GM19035 (cell line): Measurements from ENCODE around the gene NME1.
"Not testable (repeated sequence)": the region's sequence is repeated elsewhere in the genome, so short reads cannot be mapped to it uniquely, and the experiment has no call there.

ENCODE experiments used
- ATAC-seq: cut with Tn5 transposase; IDR thresholded peaks from one replicate; pipeline ENCODE4 v1.9.1; 2021; ENCODE audit not compliant: unreplicated experiment

The NME1 gene

DNA sequence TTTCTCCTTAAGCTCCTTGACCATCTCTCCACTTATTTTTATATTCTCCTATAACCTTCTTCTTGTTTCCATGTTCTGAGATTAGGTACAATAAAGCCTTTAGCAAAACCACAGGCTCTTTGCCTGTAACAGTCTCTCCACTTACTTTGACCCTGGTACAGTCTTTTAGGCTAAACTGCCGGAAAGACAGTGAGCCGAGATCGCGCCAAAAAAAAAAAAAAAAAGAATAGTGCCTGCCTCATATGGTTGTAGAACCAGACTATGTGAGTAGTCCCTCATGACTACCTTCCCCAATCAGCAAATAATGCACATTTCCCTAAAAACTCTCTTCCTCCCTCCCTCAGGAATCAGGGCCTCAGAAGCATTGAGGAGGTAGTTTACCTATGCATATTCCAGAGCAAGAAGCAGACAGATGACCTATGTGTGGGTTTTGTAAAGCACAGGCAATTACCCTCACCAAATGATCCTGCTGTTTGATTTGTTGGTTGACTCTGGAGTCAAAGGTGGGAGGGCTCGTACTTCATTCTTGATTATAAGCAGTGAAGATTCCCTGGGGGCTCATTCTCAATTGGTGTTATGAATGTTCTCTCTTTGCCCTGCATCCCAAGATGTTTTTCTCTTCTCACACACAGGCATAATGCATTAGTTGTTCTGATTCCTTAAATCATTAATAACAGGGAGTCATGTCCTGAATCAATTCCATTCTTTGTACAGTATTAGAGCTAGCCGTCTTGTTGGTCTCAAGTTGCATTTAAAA, 8.9 kb upstream of the NME1 start:
- ATAC-seq = no peak

DNA sequence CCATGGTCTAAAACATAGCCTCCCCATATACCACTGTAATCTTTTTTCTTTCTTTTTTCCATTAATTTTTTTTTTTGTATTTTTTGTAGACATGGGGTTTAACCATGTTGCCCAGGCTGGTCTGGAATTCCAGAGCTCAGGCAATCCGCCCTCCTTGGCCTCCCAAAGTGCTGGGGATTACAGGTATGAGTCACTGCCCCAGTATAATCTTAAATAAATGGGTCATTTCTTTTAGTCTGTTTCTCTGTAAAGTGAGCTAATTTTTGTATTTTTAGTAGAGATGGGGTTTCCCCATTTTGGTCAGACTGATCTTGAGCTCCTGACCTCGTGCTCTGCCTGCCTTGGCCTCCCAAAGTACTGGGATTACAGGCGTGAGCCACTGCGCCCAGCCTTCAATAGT, 5.7 kb upstream of the NME1 start:
- ATAC-seq = no peak

DNA sequence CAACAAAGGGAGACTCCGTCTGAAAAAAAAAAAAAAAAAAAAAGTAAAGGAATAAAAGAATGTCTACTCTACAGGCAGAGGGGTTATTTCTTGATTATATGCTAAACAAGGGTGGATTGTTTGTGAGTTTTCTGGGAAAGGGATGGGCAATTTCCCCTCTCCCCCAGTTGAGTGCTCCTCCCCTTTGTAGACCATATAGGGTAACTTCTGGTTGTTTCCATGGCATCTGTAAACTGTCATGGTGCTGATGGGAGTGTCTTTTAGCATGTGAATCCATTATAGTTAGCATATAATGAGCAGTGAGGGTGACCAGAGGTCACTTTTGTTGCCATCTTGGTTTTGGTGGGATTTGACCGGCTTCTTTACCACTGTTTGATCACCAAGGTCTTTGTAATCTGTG, 4.2 kb upstream of the NME1 start:
- ATAC-seq = no peak

DNA sequence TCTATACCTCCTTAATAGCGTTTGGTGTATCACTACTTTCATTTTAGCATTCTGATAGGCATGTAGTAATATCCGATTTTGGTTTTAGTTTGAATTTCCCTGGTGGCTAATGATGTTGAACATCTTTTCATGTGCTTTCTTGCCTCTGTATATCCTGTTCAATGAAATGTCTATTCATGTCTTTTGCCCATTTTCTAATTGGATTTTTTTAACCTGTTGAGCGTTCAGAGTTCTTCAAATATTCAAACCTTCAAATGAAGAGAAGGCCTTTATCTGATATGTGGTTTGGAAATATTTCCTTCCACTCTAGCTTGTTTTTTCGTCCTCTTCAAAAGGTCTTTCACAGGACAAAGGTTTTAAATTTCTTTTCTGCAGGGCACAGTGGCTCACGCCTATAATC, 2.4 kb upstream of the NME1 start:
- no peak for ATAC-seq

DNA sequence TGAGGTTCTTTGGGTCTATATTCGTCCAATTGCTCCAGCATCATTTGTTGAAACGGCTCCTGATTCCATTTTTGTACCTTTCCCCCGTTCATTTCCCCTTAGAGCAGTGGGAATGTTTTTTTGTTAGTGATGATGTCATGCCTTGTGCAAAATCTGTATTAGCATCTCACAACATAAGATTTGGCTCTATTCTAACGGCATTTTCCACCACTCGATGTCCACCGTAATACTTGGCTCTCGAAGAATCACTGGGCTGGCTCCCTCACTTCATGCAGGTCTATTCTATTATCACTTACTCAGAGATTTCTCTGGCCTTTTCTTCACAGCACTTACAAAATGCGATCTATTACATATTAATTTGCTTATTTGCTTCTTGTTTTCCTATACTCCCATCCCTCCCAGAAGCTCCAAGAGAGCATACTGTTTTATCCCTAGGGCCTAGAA, 571 bp upstream of the NME1 start:
- no peak for ATAC-seq

DNA sequence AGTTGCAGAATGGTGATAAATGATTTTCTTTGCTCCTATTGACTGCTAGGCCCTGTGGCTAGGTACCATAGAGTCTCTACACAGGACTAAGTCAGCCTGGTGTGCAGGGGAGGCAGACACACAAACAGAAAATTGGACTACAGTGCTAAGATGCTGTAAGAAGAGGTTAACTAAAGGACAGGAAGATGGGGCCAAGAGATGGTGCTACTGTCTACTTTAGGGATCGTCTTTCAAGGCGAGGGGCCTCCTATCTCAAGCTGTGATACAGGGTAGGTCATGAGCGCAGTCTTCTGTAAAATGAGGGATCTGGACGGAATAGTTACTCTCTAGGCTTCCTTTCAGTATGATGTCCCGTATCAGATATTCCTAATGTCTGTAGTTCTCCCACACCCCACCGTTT, 817 bp downstream of the NME1 start:
- no peak for ATAC-seq

DNA sequence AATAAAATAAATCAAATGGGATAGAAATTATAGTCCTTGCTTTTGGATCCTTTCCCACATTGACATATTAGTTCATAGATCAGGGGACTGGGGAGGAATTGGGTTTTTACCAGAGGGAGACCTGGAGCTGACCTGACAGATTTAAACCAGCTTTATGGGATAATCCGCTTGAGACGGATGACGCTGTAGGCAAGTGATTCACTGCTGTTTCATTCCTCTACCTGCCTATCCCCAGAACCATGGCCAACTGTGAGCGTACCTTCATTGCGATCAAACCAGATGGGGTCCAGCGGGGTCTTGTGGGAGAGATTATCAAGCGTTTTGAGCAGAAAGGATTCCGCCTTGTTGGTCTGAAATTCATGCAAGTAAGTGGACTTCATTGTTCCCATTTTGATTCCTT, 2.1 kb downstream of the NME1 start:
- no peak for ATAC-seq

DNA sequence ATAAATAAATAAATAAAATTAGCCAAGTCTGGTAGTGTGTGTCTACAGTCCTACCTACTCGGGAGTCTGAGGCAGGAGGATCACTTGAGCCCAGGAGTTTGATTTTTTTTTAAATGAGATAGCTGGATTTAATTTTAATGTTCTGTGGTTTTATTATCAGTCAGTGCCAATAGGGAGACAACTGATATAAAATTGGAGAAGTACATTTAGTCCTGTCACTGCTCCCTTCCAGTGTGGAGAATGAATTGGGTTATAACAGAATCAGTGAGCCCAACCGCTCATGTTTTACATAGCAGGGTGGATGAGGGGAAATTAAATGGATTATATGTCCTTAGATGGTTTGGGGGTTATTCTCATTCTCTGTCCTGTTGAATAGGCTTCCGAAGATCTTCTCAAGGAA, 6.2 kb downstream of the NME1 start:
- ATAC-seq = no peak

DNA sequence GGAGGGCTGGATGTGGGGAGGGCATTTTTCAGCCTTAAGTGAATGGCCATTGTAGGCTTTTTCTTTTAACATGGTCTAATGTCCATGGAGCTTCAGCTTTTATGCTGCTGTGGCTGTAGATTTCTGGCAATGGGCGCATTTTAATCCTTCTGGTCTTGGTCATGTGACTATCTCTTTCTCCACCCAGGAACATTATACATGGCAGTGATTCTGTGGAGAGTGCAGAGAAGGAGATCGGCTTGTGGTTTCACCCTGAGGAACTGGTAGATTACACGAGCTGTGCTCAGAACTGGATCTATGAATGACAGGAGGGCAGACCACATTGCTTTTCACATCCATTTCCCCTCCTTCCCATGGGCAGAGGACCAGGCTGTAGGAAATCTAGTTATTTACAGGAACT, 8.2 kb downstream of the NME1 start:
- ATAC-seq = no peak

DNA sequence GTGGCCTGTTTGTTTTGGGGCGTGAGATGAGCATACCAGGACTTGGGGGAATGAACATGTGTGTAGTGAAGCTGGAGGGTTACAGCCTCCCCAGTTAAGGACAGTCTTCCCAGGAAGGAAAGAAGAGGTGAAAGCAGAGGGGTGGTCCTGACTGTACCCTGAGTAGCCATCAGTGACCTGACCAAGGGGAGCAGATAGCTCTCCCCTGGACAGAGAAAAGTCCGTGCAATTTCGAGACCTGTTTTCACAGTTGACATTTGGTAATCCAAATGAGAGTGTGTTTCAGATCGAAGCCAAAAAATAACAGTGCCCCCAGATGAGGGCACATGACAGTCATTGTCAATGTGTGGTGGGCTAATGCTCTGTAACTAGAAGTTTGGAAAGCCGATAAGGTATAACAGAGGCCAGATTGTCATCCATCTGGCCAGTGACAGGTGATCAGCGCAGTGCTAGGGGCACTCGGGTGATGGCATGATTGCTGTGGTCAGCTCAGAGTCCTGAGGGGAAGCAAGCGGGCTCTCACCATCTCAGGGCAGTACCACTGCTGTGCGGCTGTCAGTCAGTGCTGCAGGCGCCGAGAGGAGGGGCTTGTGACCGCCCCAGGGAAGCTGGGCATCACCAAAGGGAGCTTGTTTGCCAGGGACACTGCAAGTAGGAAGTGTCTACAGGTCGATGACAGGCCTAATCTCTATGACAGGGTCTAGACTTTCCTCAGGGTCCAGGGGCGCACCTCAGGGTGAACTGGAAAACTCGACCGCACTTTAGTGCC, 11.7 kb downstream of the NME1 start:
- ATAC-seq = no peak

DNA sequence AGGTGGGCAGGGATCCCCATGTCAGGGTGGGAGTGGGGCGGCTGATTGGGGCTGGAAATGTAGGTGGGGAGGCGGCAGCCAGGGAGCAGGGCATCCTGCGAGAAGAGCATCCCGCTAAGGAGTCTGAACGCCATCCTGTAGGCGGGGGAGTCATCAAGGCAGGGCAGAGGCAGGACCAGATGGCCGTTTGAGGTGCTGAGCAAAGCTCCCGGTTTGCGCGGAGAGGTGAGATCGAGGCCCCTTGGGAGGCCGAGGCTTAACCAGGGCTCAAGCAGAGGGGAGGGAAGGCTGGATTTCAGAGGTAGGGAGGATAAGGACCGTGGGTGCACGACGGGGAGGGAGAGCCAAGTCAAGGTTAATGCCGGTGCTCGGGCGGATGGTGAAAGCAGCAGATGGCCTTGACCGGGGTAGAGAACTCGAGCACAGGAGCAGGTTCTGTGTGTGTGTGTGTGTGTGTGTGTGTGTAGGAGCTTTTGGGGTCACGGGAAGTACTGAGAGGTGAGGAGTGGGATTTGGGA, 12.4 kb downstream of the NME1 start:
- ATAC-seq = peak; percentile 15

DNA sequence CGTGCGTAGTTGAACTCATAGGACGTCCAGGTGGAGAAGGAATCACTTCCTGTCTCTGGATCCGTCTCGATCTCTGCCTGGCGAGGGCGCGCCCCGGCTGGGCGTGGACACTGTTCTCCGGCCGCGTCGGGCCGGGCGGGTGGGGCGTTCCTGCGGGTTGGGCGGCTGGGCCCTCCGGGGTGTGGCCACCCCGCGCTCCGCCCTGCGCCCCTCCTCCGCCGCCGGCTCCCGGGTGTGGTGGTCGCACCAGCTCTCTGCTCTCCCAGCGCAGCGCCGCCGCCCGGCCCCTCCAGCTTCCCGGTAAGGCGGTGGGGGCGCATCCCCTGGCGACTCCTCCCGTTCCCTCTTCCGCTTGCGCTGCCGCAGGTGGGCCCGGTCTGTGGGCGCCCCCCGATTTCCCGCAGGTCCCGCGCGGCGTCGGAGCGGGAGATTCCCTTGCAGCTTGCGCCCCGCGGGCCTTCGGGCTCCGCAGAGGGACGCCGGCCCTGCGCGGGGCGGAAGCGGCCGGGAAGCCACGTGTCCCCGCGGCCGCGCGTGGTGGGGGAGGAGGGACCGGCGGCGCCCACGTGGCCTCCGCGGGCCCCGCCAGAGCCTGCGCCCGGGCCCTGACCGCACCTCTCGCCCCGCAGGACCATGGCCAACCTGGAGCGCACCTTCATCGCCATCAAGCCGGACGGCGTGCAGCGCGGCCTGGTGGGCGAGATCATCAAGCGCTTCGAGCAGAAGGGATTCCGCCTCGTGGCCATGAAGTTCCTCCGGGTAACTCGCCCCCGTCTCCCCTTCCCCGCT, 13.0 kb downstream of the NME1 start, which contains the start of gene NME2:
TSS of gene NME2 (plus strand) at position 214 of the 789 bp plus-strand sequence. CDS start at position 634, 420 bp downstream.
- peak; percentile 90 for ATAC-seq

DNA sequence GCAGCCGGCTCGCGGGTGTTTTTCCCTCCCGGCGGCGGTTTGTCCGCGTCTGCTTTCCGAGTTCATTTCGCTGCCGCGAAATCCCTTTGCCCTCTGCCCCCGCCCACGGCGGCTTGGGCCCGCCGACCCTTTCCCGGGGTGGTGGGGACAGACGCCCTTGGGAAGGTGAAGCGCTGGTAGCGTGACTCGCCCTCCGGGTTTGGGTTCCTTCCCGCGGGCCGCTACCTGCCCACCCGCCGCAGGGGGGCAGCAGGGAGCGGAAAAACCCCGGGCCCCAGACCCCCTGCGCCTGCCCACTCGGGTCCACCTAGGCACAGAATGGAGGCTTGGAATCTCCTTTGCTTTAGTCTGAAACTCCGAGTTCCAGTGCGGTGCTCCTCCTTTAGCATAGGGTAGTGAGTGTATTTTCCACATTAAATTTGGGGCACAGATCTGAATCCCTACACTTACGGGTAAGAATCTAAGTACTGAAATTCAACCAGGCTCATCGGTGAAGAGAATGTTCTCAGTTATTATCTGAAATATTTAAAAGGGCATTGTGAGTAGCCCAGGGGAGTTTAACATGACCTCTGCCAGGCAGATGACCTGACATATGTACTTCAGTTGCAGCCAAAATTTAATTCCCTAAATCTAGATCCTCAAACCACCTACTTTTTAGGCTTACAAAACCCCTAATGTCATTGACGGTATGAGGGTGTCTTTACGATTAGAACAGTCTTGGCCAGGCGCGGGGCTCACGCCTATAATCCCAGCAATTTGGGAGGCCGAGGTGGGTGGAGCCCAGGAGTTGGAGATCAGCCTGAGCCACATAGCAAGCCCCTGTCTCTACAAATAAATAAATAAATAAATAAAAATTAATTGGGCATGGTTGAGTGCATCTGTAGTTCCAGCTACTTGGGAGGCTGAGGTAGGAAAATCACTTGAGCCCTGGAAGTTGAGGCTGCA, 13.9 kb downstream of the NME1 start:
- peak; percentile 50 for ATAC-seq

DNA sequence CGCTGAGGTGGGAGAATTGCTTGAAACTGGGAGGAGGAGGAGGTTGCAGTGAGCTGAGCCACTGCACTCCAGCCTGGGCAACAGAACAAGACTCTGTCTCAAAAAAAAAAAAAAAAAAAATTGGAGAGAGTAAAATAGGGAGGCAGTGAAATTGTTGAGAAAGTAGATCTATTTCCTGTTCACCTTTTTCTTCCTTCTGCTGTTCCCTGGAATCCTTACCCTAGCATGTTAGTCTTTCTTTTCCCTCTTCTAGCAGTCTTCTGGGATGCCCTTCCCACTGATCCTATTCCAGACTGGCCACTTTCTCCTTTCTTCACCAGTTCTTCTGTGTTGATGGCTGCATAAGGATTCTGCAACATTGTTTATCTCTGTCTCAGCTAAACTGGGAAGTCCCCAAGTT, 16.0 kb downstream of the NME1 start:
- no peak for ATAC-seq

DNA sequence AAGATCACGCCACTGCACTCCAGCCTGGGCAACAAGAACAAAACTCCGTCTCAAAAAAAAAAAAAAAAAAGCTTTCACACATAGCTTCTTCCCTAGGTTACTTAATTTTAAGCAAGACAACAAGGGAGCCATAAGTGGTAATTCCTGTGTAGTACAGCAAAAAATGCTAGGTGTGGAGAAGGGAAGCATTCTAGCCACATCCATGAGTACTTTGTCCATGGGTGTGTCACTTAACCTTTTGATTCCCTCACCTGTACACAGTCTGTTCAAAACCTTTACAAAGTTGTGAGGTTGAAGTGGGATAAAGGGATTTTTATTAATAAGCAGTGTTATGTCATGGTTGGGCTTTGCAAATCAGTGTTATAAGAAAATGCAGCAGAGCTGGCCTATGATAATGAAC, 17.4 kb downstream of the NME1 start:
- no peak for ATAC-seq

DNA sequence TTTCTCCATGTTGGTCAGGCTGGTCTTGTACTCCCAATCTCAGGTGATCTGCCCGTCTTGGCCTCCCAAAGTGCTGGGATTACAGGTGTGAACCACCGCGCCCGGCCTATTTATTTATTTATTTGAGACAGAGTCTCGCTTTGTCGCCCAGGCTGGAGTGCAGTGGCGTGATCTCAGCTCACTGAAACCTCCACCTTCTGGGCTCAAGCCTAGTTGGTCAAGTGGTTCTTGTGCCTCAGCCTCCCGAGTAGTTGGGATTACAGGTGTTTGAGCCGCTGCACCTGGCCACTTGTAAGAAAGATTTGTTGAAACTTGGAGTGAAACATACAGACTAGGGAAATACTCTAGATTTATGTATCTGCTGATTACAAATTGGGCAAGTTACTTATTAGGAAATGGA, 18.7 kb downstream of the NME1 start:
- ATAC-seq = not testable (repeated sequence)

DNA sequence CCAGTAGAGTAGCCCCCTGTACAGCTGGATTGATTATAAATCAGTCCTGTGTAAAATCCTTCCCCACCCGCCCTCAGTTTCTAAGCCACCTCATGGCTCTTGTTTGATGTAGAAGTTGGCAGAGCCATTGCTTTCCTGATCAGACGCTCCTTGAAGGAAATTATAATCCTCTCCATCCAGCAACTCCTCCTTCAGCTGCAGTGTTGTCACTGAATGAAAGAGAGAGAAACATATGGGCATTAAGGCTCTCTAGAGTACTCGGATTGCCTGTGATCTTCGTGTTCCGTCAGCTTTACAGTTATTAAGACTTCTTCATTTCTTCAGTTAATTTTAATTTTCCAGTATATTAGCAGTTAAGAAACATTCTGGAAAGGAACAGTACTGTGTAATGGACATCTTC, 27.1 kb downstream of the NME1 start:
- ATAC-seq = no peak

DNA sequence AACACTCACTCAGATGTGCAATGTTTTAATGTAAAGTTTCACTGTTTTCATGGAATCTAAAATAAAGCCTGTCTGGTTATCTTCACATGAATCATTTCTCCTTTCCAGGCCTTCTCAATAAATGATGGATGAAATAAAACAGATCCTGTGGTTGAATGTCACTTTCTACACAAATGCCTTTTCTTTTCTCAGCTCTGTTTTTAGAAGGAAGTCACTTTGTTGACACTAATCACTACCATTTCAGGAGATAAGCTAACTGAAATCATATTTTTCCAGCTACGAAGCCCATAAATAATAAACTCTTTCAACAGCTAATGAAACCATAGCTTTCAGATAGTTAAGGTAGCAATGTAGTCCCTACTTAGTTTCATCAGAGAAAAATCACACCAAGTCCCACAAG, 30.8 kb downstream of the NME1 start:
- ATAC-seq = no peak

DNA sequence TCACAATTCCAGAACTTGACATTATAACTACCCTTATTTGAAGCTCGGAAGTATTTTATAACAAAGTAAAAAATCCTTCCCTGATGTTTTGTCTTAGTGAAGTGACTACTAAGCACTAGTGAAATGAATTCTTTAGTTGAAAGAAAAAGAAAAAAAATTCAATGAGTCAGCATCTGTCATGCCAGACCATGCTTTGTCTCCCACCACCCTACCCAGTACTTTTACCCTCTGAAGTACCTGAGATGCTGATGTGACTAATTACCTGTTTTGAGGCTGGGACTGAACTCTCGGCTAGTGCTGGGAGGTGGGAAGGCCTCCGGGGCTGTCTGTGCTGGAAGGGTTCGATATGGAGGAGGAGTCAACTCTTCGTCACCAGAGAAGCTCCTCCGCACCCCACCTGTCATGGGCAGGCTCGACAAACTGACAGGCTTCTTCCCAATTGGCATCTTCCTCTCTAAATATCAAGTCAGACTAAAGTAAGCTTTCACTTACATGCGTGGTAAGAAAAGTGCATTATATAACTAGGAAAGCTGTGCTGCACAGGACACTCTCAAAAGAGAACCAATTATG, 32.5 kb downstream of the NME1 start:
- no peak for ATAC-seq

DNA sequence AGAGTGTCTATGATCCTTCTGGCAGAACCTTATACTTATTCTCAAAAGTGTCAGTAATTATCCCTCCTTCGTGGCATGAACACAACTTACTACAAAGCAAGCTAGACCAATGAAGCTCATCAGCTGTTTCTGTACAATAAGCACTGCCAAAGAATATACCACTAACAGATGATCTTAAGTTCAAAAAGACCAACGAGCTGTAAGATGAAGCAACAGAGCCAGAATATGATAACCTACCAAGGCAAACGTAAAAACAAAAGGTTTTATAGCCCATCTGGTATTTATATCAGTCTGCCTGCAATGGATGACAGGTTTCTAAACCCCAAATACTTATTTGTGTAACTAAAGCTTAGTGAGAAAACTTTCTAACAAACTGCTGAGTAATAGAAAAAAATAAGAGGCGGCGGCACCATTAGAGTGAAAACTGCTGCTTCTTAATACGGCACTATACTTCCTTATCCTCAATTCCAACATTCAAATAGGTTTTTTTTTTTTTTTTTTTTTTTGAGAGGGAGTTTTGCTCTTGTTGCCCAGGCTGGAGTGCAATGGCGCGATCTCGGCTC, 35.0 kb downstream of the NME1 start:
- no peak for ATAC-seq
